ENCODE results near the gene CCDC88C. TPM values are rescaled to one million over a fixed set of nuclear protein-coding genes. Genes with fewer than 3 reads are reported as not detected.

Gene CCDC88C
- total RNA-seq, 1 donor from 2014 or later, result 68.0 TPM

- peaks cover 4% of the 10 kb centered on the region for H3K9me3 Mint-ChIP-seq (ENCODE audit: unreplicated experiment)
- peaks cover 47% of the 10 kb centered on the region for H3K4me1 Mint-ChIP-seq (ENCODE audit: low read depth, unreplicated experiment)
- no peak for TF ChIP-seq CTCF (IDR thresholded peaks at IDR 0.05; ENCODE audit: partially characterized antibody, unreplicated experiment)
- no peak overlapping the region for H3K4me3 Mint-ChIP-seq (ENCODE audit: unreplicated experiment)
- H3K27ac Mint-ChIP-seq (ENCODE audit: unreplicated experiment), result no peak overlapping the region
- no peak for DNase-seq
- H3K27me3 Mint-ChIP-seq (ENCODE audit: unreplicated experiment), result peaks cover 9% of the 10 kb centered on the region
- no peaks in the 10 kb centered on the region for H3K36me3 Mint-ChIP-seq (ENCODE audit: unreplicated experiment)
Measured at GRCh38 chr14:91327250-91327595, 90.4 kb downstream of the CCDC88C start.

GRCh38 chr14:91326514-91327249 lies 90.9 kb downstream of the CCDC88C start:
- DNase-seq, result no peak
- no peaks in the 10 kb centered on the region for H3K36me3 Mint-ChIP-seq (ENCODE audit: unreplicated experiment)
- H3K27me3 Mint-ChIP-seq (ENCODE audit: unreplicated experiment), result peaks cover 9% of the 10 kb centered on the region
- peaks cover 3% of the 10 kb centered on the region for H3K9me3 Mint-ChIP-seq (ENCODE audit: unreplicated experiment)
- no peak overlapping the region for H3K27ac Mint-ChIP-seq (ENCODE audit: unreplicated experiment)
- peaks cover 42% of the 10 kb centered on the region for H3K4me1 Mint-ChIP-seq (ENCODE audit: low read depth, unreplicated experiment)
- no peak overlapping the region for H3K4me3 Mint-ChIP-seq (ENCODE audit: unreplicated experiment)
- no peak for TF ChIP-seq CTCF (IDR thresholded peaks at IDR 0.05; ENCODE audit: partially characterized antibody, unreplicated experiment)

GRCh38 chr14:91324606-91325575 lies 92.7 kb downstream of the CCDC88C start:
- peak; percentile 54 for DNase-seq
- no peaks in the 10 kb centered on the region for H3K36me3 Mint-ChIP-seq (ENCODE audit: unreplicated experiment)
- H3K4me1 Mint-ChIP-seq (ENCODE audit: low read depth, unreplicated experiment), result peaks cover 27% of the 10 kb centered on the region
- peaks cover 7% of the 10 kb centered on the region for H3K27me3 Mint-ChIP-seq (ENCODE audit: unreplicated experiment)
- peak overlapping the region; percentile 71 for H3K27ac Mint-ChIP-seq (ENCODE audit: unreplicated experiment)
- peaks cover 2% of the 10 kb centered on the region for H3K9me3 Mint-ChIP-seq (ENCODE audit: unreplicated experiment)
- peak overlapping the region; percentile 32 for H3K4me3 Mint-ChIP-seq (ENCODE audit: unreplicated experiment)
- TF ChIP-seq CTCF (IDR thresholded peaks at IDR 0.05; ENCODE audit: partially characterized antibody, unreplicated experiment), result no peak

- peaks cover 7% of the 10 kb centered on the region for H3K9me3 Mint-ChIP-seq (ENCODE audit: unreplicated experiment)
- peak; percentile 99 for TF ChIP-seq CTCF (IDR thresholded peaks at IDR 0.05; ENCODE audit: partially characterized antibody, unreplicated experiment)
- peaks cover 22% of the 10 kb centered on the region for H3K4me1 Mint-ChIP-seq (ENCODE audit: low read depth, unreplicated experiment)
- peak overlapping the region; percentile 28 for H3K4me3 Mint-ChIP-seq (ENCODE audit: unreplicated experiment)
- no peaks in the 10 kb centered on the region for H3K36me3 Mint-ChIP-seq (ENCODE audit: unreplicated experiment)
- peak; percentile 87 for DNase-seq
- H3K27ac Mint-ChIP-seq (ENCODE audit: unreplicated experiment), result peak overlapping the region; percentile 71
- H3K27me3 Mint-ChIP-seq (ENCODE audit: unreplicated experiment), result peaks cover 7% of the 10 kb centered on the region
Measured at GRCh38 chr14:91323671-91324605, 93.7 kb downstream of the CCDC88C start.

Measured in glutamatergic neuron (in vitro differentiated cells).